Occipital lobe (tissue), 2 donors: ENCODE measurements around the gene UNC93B1. TPM values are rescaled to one million over a fixed set of nuclear protein-coding genes. Genes with fewer than 3 reads are reported as not detected.
A peak's percentile ranks its signal among the peaks of the same experiment; 100 is the strongest.
"Not testable (repeated sequence)": the region's sequence is repeated elsewhere in the genome, so short reads cannot be mapped to it uniquely, and the experiment has no call there.

Source experiments
- DNase-seq: peaks from one replicate; lab custom pipeline; 2025; lab: John Stamatoyannopoulos, UW
- total RNA-seq: library from RNA; depleted of rRNA; stranded (reverse); fragments of >200 nt; gene quantifications from one replicate; pipeline ENCODE4 v1.2.3, GENCODE V29; 2014

The UNC93B1 gene
- total RNA-seq, 1 donor from 2014 or later = 4.1 TPM

DNA sequence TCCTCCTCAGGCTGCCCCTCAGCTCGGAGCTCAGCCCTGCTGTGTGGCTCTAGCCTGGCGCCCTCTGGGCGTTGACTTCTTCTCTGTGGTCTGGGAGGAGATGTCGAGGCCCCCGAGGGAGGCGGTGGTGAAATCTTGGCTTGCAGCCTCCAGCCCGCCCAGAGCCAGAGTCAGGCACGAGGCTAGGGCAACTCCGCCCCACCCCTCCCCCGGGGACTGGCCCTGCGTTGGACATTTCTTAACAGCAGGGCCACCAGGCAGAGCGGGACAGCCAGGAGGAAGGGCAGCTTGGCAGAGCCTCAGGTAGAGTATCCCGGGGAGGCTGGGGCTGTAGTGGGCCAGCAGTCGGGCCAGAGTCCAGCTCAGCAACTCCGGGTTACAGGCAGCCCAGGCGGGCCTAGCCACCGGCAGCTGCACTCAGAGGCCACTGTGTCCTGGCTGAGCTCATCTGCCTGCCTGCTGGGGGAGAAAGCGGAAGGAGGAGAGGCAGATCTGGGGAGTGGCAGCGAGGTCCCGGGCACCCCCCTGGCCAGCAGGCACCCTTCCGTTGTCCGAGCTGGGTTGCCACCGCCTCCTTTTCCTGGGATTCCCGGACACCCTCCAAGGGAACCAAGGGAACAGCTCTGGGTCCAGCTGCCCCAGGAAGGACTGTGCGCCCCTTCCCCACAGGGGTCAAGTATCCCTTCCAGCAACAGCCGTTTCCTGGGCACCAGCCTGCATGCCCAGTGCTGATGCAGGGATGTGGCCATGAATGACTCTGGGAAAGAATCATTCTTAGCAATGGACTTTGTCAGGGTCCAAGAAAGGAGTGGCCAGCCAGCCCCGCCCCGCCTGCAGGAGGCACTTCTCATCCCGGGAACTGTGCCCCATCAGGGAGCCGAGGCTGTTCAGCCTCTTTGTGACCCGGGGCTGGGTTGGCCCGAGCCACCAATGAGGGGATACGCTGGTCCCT, 6.5 kb upstream of the UNC93B1 start, which contains the start of gene ALDH3B1:
ALDH3B1 (plus strand) TSS at position 238 of the 952 bp plus-strand sequence. CDS start 4,971 bp downstream, outside the sequence.
- DNase-seq = peak; percentile 60

- no peak for DNase-seq
Measured at GRCh38 chr11:68009391-68010089, 5.6 kb upstream of the UNC93B1 start.

DNA sequence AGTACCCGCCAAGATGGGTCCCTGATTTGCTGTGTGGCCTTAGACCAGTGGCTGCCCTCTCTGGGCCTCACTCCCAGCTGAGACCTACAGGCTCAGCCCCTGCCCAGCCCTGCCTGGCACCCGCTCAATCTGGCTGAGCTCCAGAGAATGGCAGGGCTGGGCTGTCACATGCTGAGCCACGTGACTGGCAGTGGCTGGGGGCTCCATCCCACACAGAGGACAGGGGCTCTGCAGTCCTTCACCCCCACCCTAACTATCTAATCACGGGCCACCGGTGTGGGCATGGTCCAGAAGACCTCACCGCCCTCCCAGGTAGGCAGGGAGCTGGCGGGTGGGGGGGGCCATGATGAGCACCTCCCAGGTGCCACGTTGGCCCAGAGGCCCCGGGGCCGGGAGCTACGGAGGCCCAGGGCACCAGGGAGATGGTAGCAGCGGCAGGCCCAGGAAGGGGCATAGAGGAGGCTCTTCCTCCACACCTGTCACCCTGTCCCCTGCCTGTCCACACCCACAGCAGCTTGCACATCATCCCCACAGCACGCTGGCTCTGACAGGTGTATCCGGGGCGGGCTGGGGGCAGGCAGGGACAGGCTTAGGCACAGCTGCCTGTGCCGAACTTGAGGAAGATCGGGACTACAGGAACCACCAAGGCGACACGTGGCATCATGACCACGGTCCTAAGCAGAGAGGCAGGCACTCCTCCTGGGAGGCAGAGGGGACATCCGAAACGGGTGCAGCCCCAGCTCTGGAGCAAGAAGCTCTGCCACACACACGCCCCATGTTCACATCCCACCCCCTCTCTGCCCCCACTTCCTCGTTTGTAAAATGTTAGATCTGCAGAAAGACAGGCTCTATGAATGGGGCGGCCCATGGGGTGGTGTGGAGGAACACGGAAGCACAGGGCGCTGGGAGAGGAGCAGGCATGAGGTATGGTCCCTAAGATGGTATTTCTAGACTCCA, 4.8 kb upstream of the UNC93B1 start:
- DNase-seq = no peak

DNA sequence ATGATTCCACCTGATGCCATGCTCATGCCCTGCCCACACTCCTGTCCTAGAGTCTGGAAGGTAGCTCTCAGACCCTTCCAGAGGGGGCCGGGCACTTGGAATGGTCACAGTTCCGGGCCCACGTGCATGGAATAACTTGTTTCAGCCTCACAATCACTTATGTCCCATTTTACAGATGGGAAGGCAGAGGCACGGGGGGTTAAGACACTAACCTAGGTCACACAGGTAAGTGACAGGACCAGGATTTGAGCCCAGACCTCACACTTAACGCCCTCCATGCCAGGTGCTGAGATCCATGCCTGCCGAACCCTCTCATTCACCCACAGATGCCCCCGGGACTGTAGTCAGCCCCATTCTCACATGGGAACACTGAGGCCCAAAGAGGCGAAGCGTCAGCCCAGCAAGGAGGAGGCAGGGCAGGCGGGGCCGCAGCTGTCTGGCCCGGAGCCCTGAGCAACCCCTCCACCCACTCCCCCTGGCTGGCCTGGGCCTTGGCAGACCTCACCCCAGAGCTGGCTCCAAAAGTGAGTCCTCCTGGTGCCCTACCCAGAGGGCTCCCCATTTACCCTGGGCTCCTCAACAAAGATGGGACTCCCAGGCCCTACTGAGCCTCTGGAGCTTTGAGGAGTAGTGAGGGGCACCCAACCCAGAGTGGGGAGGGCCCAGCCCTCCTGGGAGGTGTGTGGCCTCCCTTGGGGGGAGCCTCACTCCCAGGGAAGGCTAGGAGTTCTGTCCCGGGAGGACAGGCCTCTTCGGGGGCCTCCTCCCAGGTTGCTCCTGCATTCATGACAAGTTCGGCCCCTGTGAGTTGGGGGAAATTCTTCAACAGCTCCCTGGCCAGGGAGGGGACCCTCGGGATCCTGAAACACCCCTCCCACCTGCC, 3.8 kb upstream of the UNC93B1 start:
- DNase-seq = no peak

- no peak for DNase-seq
Measured at GRCh38 chr11:68006606-68007166, 2.8 kb upstream of the UNC93B1 start.

DNA sequence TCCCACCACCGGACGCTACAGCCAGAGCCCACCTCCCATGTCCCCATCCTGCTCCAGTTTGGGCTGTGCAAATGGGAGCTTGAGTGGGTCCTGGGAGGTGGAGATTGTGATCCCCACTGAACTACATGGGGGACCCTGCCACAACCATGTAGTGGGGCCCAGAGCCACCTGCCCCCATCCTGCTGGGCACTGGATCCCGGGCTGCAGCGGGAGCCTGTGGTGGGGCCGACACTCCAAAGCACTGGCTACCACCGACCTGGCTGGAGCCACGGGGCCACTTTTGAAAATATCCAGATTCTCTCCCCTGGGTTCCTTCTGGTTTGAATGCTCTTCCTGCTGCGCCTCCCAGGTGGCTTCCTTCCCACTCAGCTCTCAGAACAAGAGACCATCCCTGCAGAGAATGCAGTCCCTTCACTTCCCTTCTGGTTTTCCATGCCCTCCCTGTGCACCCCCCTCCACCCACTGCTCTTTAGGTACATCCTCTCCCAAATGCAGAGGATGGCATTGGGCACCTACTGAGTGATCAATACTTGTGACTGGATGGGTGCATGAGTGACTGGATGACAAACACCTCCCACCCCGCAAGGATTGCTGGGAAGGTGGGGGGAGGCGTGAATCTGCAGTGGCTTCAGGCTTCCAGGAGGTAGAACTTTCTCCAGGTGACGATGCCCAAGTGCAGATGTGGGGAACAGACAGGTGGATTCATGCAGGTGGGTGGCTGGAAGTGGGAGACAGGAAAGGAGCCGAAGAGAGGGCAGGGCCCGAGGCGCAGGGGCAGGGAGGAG, 846 bp upstream of the UNC93B1 start:
- no peak for DNase-seq

DNA sequence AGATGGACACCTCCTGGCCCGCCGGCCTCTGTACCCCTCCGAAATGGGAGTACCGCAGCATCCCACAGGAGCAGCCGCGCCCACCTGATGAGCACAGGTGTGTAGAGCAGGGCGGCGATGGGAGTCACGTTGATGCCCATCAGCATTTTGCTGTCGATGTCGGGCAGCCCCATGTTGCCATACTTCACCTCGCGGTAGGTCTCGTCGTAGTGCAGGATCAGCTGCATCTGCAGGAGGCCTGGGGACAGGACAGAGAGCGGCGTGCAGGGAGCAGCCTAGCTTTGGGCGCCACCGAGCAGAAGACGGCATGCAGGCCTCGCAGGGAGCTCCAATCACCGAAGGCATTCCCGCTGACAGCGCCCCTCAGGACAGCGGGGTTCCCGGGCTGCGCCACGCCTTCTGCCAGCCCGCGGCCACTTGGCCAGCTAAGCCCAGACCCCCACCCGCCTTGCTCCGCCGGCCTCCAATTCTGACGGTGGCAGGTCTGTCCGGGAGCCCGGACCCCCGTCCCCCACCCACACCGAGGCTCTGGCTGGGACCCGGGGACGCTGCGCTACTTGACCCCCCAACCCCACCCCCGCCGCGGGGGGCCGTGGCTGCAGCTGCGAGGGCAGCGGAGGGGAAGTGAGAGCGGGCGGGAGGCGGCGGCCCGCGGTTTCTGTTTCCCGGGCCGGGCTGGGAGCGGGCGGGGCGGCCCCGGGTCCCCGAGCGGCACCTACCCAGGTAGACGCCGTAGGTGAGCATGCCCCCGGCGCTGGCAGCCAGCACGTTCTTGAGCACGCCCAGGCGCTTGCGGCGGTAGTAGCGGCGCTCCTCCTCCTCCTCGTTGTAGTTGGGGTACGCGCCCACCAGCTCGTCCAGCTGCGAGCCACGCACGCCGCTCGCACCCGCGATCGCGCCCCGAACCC, 705 bp downstream of the UNC93B1 start:
- no peak for DNase-seq

DNA sequence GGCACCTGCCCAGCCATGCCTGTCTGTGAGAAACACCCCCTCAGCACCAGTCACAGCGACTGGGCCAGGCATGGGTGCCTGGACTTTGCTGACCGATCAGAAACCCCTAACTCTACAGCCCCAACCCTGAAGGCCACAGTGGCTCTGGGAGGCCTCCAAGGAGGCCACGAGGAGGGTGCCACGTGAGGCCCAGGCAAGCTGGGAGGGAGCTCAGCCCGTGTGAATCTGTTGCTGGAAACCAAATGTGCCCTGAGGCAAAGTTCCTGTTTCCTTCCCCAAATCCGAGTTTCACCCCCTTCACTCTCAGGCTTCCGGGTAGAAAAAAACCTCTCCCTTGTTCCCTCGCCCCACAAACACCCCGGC, 1.3 kb downstream of the UNC93B1 start:
- no peak for DNase-seq

DNA sequence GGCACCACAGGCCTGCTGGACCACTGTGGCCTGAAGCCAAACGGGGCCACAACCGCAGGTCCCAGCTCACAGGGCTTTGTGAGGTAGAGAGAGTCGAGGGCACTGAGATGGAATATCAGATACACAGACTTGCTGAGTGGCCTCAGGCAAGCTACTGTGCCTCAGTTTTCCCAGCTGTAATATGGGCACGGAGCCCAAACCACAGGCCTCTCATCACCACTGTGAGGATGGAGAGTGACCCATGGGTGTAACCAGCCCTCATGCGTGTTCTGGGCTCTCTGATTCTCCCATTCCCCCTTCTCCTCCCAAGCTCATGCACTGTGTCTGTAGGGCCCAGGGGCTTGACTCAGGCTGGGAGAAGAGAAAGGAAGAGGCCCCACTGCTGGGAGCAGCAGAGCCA, 4.2 kb downstream of the UNC93B1 start:
- no peak for DNase-seq

DNA sequence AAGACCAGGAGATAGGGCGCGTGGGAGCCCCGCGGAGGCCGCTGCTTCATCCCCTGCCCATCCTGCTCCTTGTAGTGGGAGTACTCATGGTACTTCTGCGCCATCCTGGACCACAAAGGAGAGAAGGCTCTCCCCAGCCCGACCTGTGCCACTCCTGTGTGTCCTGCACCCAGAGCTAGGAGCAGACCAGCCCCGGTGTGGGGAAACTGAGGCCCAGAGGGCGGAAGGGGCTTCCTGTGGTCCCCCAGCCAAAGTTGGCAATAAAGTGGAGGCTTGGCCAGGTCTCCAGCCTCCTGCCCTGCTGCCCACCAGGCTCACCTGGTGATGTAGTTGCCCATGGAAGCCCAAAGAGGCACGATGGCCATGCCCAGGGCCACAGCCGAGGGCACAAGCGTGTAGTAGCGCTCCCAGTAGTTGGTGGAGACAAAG, 4.7 kb downstream of the UNC93B1 start:
- DNase-seq = no peak

DNA sequence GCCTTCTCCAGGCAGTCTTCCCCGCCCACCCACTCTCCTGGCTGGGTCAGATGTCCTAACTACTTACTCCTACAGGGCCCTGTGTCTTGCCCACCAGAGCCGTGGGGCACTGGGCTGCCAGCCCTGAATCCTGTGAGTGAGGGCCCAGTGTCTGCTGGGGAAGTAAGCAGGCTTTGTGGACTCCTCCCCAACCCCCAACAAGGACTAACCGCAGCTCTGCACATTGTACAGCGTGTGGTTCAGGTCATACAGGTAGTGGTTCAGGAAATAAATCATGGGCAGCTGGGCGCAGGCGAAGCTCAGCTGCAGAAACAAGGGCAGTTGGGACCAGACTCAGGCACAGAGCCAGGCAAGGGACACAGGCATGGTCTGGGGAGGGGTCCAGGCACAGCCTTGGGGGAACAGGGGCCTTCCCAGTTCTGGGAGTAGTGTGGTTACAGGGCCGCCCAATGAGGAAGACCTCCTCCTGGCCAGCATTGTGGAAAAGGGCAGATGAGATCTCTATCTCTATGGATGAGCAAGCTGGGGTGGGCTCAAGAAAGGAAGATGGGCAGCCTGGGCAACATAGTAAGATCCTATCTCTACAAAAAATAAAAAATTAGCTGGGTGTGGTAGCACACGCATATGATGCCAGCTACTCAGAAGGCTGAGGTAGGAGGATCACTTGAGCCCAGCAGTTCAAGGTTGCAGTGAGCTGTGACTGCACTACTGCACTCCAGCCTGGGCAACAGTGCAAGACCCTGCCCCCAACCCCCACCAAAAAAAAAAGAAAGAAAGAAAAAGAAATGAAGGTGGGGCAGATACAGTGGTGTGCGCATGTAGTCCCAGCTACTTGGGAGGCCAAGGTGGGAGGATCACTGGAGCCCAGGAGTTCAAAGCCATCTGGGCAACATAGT, 5.5 kb downstream of the UNC93B1 start:
- DNase-seq = no peak

- DNase-seq = no peak
Measured at GRCh38 chr11:67997475-67997921, 6.4 kb downstream of the UNC93B1 start.

- no peak for DNase-seq
Measured at GRCh38 chr11:67996622-67997474, 7.0 kb downstream of the UNC93B1 start.

- no peak for DNase-seq
Measured at GRCh38 chr11:67996051-67996450, 7.8 kb downstream of the UNC93B1 start.

- DNase-seq = not testable (repeated sequence)
Measured at GRCh38 chr11:67995579-67995978, 8.3 kb downstream of the UNC93B1 start.

DNA sequence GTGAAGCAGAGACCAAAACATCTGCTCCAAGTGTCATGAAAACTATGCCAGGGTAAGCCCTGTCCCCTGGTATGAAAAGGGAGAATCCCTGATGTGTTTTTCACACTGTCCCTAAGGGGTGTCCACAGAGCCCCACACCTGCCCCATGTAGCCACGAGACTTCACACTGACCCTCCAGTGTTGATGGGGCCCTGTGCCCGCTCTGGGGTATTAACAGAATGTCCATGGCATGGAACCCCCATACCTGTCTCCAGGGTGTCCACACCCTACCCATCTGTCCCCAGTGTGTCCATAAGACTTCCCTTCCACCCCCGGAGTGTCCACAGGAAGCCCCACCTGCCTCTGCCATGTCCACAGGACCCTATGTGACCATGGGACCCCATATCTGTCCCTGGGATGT, 8.8 kb downstream of the UNC93B1 start:
- DNase-seq = not testable (repeated sequence)
